BE2C (cell line): ENCODE results near the gene GRIK1.
"Not testable (repeated sequence)": the region's sequence is repeated elsewhere in the genome, so short reads cannot be mapped to it uniquely, and the experiment has no call there.

Experiments used
- DNase-seq: peaks from one replicate; pipeline ENCODE4 v3.0.0-alpha.2; 2020
- H3K27me3 ChIP-seq: fragments of 250-450 bp; sonication (Bioruptor Pico); 2 replicates; pipeline ENCODE4 v1.5.1; 2020; ENCODE audit warnings: mild to moderate bottlenecking
- H3K36me3 ChIP-seq: fragments of 250-450 bp; sonication (Bioruptor Pico); 2 replicates; pipeline ENCODE4 v1.5.1; 2020; ENCODE audit warnings: mild to moderate bottlenecking
- H3K4me1 ChIP-seq: fragments of 250-450 bp; sonication (Bioruptor Pico); 2 replicates; pipeline ENCODE4 v1.5.1; 2020
- H3K4me3 ChIP-seq: 2 replicates; pipeline ENCODE4 v1.5.1; 2011; ENCODE audit warnings: low read depth, low read length
- H3K9me3 ChIP-seq: fragments of 250-450 bp; sonication (Bioruptor Pico); 2 replicates; pipeline ENCODE4 v1.5.1; 2020
- CTCF ChIP-seq: IDR thresholded peaks from 2 replicates; pipeline ENCODE4 v1.5.1; 2012; ENCODE audit warnings: mild to moderate bottlenecking, low read depth, low read length

Gene GRIK1

GRCh38 chr21:29616209-29616751 is 323.5 kb downstream of the GRIK1 start:
- no peak for TF ChIP-seq CTCF
- Histone ChIP-seq H3K4me3 (no peak overlapping the region), H3K4me1 (no peaks in the 10 kb centered on the region), H3K27me3 (no peaks in the 10 kb centered on the region), H3K9me3 (no peaks in the 10 kb centered on the region), H3K36me3 (no peaks in the 10 kb centered on the region)
- DNase-seq = no peak

GRCh38 chr21:29613877-29614276 is 325.9 kb downstream of the GRIK1 start:
- no peak for TF ChIP-seq CTCF
- H3K4me3 ChIP-seq = no peak overlapping the region
- no peaks in the 10 kb centered on the region for H3K9me3 ChIP-seq

GRCh38 chr21:29613021-29613420 is 326.8 kb downstream of the GRIK1 start:
- TF ChIP-seq CTCF = no peak
- Histone ChIP-seq H3K9me3 (no peaks in the 10 kb centered on the region), H3K36me3 (no peaks in the 10 kb centered on the region), H3K4me3 (no peak overlapping the region), H3K4me1 (no peaks in the 10 kb centered on the region), H3K27me3 (no peaks in the 10 kb centered on the region)
- no peak for DNase-seq

More at GRCh38 chr21:29613877-29614276, 325.9 kb downstream of the GRIK1 start:
- H3K4me1 ChIP-seq = no peaks in the 10 kb centered on the region
- no peaks in the 10 kb centered on the region for H3K36me3 ChIP-seq
- DNase-seq = no peak
- H3K27me3 ChIP-seq = no peaks in the 10 kb centered on the region

GRCh38 chr21:29610779-29611360 is 328.9 kb downstream of the GRIK1 start:
- no peak for TF ChIP-seq CTCF
- no peaks in the 10 kb centered on the region for H3K4me1 ChIP-seq
- no peaks in the 10 kb centered on the region for H3K9me3 ChIP-seq
- no peak for DNase-seq
- no peaks in the 10 kb centered on the region for H3K27me3 ChIP-seq
- H3K4me3 ChIP-seq = no peak overlapping the region
- H3K36me3 ChIP-seq = no peaks in the 10 kb centered on the region

GRCh38 chr21:29606613-29607012 is 333.2 kb downstream of the GRIK1 start:
- Histone ChIP-seq H3K27me3 (no peaks in the 10 kb centered on the region), H3K9me3 (no peaks in the 10 kb centered on the region), H3K4me3 (no peak overlapping the region), H3K36me3 (no peaks in the 10 kb centered on the region), H3K4me1 (no peaks in the 10 kb centered on the region)
- TF ChIP-seq CTCF = no peak
- no peak for DNase-seq

GRCh38 chr21:29605219-29605618 is 334.6 kb downstream of the GRIK1 start:
- not testable (repeated sequence) for DNase-seq, H3K4me1 ChIP-seq, H3K36me3 ChIP-seq, H3K27me3 ChIP-seq, H3K4me3 ChIP-seq, H3K9me3 ChIP-seq
